Keratinocyte (primary cell): ENCODE data around the gene TIMM29.
A peak's percentile ranks its signal among the peaks of the same experiment; 100 is the strongest.

ENCODE experiments used
- EZH2 ChIP-seq: IDR thresholded peaks from one replicate; pipeline ENCODE4 v1.6.1; 2012; ENCODE audit warnings: inconsistent platforms, mild to moderate bottlenecking, low read length, moderate library complexity
- TF ChIP-seq, protein P1 (sequence below), 3 experiments: IDR thresholded peaks in 1 of 3; conservative IDR thresholded peaks in 1 of 3; optimal IDR thresholded peaks in 1 of 3; 2 replicates in 2 of 3; 3 replicates in 1 of 3; pipeline versions ENCODE3 to v1.5.1; 2011; ENCODE audit warnings: low read length in 3 of 3, mild to moderate bottlenecking in 3 of 3, moderate library complexity in 2 of 3, control low read depth in 1 of 3, inconsistent platforms in 1 of 3; ENCODE audit not compliant: insufficient read depth in 2 of 3; ENCODE audit errors: extremely low read depth in 1 of 3

DNA sequence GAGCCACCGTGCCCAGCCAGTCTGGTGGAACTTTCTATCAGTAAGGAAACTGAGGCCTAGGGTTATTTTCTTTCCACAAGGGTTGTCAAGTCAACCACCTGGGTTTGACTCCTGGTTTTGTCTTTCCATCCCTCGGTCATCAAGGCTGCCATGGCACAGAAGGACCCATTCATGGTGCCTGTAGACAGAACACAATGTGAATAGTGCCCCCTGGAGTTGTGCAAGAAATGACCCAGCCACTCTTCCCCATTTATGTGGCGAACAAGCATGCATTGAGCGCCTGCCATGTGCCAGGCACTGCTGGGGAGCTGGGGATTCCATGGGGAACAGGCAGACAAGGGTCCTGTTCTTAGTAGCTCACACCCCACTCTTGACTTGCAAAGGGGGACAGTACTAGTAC is 36.3 kb downstream of the TIMM29 start:
- TF ChIP-seq, protein P1, sequence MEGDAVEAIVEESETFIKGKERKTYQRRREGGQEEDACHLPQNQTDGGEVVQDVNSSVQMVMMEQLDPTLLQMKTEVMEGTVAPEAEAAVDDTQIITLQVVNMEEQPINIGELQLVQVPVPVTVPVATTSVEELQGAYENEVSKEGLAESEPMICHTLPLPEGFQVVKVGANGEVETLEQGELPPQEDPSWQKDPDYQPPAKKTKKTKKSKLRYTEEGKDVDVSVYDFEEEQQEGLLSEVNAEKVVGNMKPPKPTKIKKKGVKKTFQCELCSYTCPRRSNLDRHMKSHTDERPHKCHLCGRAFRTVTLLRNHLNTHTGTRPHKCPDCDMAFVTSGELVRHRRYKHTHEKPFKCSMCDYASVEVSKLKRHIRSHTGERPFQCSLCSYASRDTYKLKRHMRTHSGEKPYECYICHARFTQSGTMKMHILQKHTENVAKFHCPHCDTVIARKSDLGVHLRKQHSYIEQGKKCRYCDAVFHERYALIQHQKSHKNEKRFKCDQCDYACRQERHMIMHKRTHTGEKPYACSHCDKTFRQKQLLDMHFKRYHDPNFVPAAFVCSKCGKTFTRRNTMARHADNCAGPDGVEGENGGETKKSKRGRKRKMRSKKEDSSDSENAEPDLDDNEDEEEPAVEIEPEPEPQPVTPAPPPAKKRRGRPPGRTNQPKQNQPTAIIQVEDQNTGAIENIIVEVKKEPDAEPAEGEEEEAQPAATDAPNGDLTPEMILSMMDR (optimal IDR thresholded peaks at IDR 0.05 in 1 of 3, IDR thresholded peaks at IDR 0.05 in 1 of 3, conservative IDR thresholded peaks at IDR 0.05 in 1 of 3; ENCODE audit: extremely low read depth in 1 of 3, insufficient read depth in 2 of 3, low read length in 3 of 3) = peak in 2 of 3 experiments; percentile 19
- TF ChIP-seq EZH2 = no peak
